SK-N-SH treated with all-trans-retinoic acid at 6 μM for 48 hours (cell line): Measurements from ENCODE around the gene DNASE1L3.

ENCODE experiments used
- ATAC-seq: fragments of 200-7000 bp; cut with Tn5 transposase; 3 replicates; pipeline ENCODE4 v1.9.1; 2020; ENCODE audit warnings: mild to moderate bottlenecking, moderate library complexity
- BACH2 ChIP-seq: fragments of 250-450 bp; sonication (Bioruptor Pico); IDR thresholded peaks from 2 replicates; pipeline ENCODE4 v1.9.0; 2021; ENCODE audit warnings: mild to moderate bottlenecking, borderline replicate concordance
- CSDC2 ChIP-seq: fragments of 250-450 bp; sonication (Bioruptor Pico); IDR thresholded peaks from 2 replicates; pipeline ENCODE4 v1.5.0; 2020; ENCODE audit warnings: mild to moderate bottlenecking, moderate library complexity
- ISL1 ChIP-seq: fragments of 250-450 bp; sonication (Bioruptor Pico); IDR thresholded peaks from 2 replicates; pipeline ENCODE4 v2.1.2; 2022; ENCODE audit warnings: mild to moderate bottlenecking, moderate library complexity
- OSR1 ChIP-seq: fragments of 250-450 bp; sonication (Bioruptor Pico); IDR thresholded peaks from 2 replicates; pipeline ENCODE4 v1.8.0; 2022; ENCODE audit warnings: moderate library complexity, mild to moderate bottlenecking, inconsistent platforms
- PPARA ChIP-seq: fragments of 250-450 bp; sonication (Bioruptor Pico); IDR thresholded peaks from 2 replicates; pipeline ENCODE4 v1.5.0; 2020; ENCODE audit warnings: mild to moderate bottlenecking, borderline replicate concordance
- RARB ChIP-seq: fragments of 250-450 bp; sonication (Bioruptor Pico); IDR thresholded peaks from 2 replicates; pipeline ENCODE4 v1.8.0; 2021; ENCODE audit warnings: mild to moderate bottlenecking, moderate library complexity
- SNAI2 ChIP-seq: fragments of 250-450 bp; sonication (Bioruptor Pico); IDR thresholded peaks from 2 replicates; pipeline ENCODE4 v1.5.0; 2020; ENCODE audit warnings: mild to moderate bottlenecking, moderate library complexity
- TOX ChIP-seq: fragments of 250-450 bp; sonication (Bioruptor Pico); IDR thresholded peaks from 2 replicates; pipeline ENCODE4 v1.8.0; 2021; ENCODE audit warnings: mild to moderate bottlenecking, moderate library complexity, borderline replicate concordance
- ZC3H10 ChIP-seq: fragments of 250-450 bp; sonication (Bioruptor Pico); IDR thresholded peaks from 2 replicates; pipeline ENCODE4 v1.5.1; 2021; ENCODE audit warnings: mild to moderate bottlenecking, moderate library complexity
- ZFP3 ChIP-seq: fragments of 250-450 bp; sonication (Bioruptor Pico); IDR thresholded peaks from 2 replicates; pipeline ENCODE4 v1.5.0; 2020; ENCODE audit warnings: mild to moderate bottlenecking, moderate library complexity
- ZNF565 ChIP-seq: fragments of 450-650 bp; formaldehyde crosslinking; conservative IDR thresholded peaks from 2 replicates; pipeline ENCODE4 v1.5.0; 2020; ENCODE audit warnings: low read depth, mild to moderate bottlenecking, moderate library complexity
- ZNF70 ChIP-seq: fragments of 450-650 bp; formaldehyde crosslinking; IDR thresholded peaks from 2 replicates; pipeline ENCODE4 v1.5.0; 2020; ENCODE audit warnings: mild to moderate bottlenecking, moderate library complexity
- ZNF8 ChIP-seq: fragments of 450-650 bp; formaldehyde crosslinking; IDR thresholded peaks from 2 replicates; pipeline ENCODE4 v1.5.0; 2020; ENCODE audit warnings: mild to moderate bottlenecking, moderate library complexity
- TF ChIP-seq, protein P1 (sequence below): fragments of 250-450 bp; sonication (Bioruptor Pico); IDR thresholded peaks from 2 replicates; pipeline ENCODE4 v1.8.0; 2021; ENCODE audit warnings: low read depth, mild to moderate bottlenecking, moderate library complexity, borderline replicate concordance
- TF ChIP-seq, protein P2 (sequence below): fragments of 250-450 bp; sonication (Bioruptor Pico); IDR thresholded peaks from 2 replicates; pipeline ENCODE4 v1.5.1; 2021; ENCODE audit warnings: mild to moderate bottlenecking, moderate library complexity
- TF ChIP-seq, protein P3 (sequence below): fragments of 250-450 bp; sonication (Bioruptor Pico); IDR thresholded peaks from 2 replicates; pipeline ENCODE4 v1.5.1; 2020; ENCODE audit warnings: low read depth, mild to moderate bottlenecking, moderate library complexity
- TF ChIP-seq, protein P4 (sequence below): fragments of 250-450 bp; sonication (Bioruptor Pico); IDR thresholded peaks from 2 replicates; pipeline ENCODE4 v1.5.0; 2020; ENCODE audit warnings: mild to moderate bottlenecking, moderate library complexity
- TF ChIP-seq, protein P5 (sequence below): fragments of 250-450 bp; sonication (Bioruptor Pico); IDR thresholded peaks from 2 replicates; pipeline ENCODE4 v1.8.0; 2020; ENCODE audit warnings: mild to moderate bottlenecking, moderate library complexity, borderline replicate concordance

DNASE1L3 gene

DNA sequence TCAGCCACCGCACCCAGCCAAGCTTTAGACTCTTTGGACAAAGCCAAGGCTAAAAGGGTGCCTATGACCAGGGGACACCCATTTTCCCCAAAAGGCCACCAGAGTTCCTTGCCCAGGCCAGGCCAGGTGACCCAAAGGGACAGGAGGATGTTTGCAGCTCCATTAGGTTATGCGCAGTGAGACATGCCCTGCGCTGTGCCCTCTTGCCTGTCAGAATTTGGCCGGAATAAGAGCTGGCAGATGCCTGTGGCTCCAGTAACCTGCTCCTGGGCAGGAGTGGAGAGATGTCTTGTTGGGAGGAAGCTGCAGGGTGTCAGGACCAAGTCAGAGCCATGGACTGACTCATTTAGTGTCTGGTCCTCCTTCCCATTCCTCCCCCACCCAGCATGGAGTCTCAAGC lies 20.5 kb downstream of the DNASE1L3 start:
- no peak for TF ChIP-seq CSDC2
- no peak for TF ChIP-seq TOX
- no peak for TF ChIP-seq SNAI2 (CRISPR knock-in tag)
- no peak for TF ChIP-seq OSR1 (CRISPR knock-in tag)
- TF ChIP-seq, protein P1, sequence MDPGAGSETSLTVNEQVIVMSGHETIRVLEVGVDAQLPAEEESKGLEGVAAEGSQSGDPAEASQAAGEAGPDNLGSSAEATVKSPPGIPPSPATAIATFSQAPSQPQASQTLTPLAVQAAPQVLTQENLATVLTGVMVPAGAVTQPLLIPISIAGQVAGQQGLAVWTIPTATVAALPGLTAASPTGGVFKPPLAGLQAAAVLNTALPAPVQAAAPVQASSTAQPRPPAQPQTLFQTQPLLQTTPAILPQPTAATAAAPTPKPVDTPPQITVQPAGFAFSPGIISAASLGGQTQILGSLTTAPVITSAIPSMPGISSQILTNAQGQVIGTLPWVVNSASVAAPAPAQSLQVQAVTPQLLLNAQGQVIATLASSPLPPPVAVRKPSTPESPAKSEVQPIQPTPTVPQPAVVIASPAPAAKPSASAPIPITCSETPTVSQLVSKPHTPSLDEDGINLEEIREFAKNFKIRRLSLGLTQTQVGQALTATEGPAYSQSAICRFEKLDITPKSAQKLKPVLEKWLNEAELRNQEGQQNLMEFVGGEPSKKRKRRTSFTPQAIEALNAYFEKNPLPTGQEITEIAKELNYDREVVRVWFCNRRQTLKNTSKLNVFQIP, result no peak
- TF ChIP-seq ZNF8, result no peak
- TF ChIP-seq, protein P2, sequence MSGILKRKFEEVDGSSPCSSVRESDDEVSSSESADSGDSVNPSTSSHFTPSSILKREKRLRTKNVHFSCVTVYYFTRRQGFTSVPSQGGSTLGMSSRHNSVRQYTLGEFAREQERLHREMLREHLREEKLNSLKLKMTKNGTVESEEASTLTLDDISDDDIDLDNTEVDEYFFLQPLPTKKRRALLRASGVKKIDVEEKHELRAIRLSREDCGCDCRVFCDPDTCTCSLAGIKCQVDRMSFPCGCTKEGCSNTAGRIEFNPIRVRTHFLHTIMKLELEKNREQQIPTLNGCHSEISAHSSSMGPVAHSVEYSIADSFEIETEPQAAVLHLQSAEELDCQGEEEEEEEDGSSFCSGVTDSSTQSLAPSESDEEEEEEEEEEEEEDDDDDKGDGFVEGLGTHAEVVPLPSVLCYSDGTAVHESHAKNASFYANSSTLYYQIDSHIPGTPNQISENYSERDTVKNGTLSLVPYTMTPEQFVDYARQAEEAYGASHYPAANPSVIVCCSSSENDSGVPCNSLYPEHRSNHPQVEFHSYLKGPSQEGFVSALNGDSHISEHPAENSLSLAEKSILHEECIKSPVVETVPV (CRISPR knock-in tag), result no peak
- TF ChIP-seq ZFP3 (CRISPR knock-in tag), result no peak
- TF ChIP-seq ZNF565 (CRISPR knock-in tag), result no peak
- TF ChIP-seq, protein P3, sequence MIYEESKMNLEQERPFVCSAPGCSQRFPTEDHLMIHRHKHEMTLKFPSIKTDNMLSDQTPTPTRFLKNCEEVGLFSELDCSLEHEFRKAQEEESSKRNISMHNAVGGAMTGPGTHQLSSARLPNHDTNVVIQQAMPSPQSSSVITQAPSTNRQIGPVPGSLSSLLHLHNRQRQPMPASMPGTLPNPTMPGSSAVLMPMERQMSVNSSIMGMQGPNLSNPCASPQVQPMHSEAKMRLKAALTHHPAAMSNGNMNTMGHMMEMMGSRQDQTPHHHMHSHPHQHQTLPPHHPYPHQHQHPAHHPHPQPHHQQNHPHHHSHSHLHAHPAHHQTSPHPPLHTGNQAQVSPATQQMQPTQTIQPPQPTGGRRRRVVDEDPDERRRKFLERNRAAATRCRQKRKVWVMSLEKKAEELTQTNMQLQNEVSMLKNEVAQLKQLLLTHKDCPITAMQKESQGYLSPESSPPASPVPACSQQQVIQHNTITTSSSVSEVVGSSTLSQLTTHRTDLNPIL (CRISPR knock-in tag), result no peak
- no peak for TF ChIP-seq RARB (CRISPR knock-in tag)
- TF ChIP-seq ISL1, result no peak
- TF ChIP-seq, protein P4, sequence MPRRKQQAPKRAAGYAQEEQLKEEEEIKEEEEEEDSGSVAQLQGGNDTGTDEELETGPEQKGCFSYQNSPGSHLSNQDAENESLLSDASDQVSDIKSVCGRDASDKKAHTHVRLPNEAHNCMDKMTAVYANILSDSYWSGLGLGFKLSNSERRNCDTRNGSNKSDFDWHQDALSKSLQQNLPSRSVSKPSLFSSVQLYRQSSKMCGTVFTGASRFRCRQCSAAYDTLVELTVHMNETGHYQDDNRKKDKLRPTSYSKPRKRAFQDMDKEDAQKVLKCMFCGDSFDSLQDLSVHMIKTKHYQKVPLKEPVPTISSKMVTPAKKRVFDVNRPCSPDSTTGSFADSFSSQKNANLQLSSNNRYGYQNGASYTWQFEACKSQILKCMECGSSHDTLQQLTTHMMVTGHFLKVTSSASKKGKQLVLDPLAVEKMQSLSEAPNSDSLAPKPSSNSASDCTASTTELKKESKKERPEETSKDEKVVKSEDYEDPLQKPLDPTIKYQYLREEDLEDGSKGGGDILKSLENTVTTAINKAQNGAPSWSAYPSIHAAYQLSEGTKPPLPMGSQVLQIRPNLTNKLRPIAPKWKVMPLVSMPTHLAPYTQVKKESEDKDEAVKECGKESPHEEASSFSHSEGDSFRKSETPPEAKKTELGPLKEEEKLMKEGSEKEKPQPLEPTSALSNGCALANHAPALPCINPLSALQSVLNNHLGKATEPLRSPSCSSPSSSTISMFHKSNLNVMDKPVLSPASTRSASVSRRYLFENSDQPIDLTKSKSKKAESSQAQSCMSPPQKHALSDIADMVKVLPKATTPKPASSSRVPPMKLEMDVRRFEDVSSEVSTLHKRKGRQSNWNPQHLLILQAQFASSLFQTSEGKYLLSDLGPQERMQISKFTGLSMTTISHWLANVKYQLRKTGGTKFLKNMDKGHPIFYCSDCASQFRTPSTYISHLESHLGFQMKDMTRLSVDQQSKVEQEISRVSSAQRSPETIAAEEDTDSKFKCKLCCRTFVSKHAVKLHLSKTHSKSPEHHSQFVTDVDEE, result no peak
- no peak for ATAC-seq

DNA sequence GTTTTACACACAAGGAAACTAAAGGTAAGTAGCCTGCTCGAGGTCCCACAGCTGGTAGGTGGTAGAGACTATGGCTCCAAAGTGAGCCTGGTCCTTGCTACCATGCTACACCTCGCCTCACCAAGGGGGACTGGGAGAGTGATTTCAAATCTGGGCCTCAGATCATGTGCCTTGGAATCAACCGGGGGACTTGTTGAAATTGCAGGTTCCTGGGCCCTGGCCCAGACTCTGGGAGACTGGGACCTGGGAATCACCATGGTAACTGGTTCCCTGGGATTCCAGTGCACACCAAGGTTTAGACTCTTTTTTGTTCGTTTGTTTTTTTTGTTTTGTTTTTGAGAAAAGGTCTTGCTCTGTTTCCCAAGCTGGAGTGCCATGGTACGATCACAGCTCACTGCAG lies 21.1 kb downstream of the DNASE1L3 start:
- ATAC-seq, result no peak
- TF ChIP-seq, protein P5, sequence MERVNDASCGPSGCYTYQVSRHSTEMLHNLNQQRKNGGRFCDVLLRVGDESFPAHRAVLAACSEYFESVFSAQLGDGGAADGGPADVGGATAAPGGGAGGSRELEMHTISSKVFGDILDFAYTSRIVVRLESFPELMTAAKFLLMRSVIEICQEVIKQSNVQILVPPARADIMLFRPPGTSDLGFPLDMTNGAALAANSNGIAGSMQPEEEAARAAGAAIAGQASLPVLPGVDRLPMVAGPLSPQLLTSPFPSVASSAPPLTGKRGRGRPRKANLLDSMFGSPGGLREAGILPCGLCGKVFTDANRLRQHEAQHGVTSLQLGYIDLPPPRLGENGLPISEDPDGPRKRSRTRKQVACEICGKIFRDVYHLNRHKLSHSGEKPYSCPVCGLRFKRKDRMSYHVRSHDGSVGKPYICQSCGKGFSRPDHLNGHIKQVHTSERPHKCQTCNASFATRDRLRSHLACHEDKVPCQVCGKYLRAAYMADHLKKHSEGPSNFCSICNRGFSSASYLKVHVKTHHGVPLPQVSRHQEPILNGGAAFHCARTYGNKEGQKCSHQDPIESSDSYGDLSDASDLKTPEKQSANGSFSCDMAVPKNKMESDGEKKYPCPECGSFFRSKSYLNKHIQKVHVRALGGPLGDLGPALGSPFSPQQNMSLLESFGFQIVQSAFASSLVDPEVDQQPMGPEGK, result no peak

DNA sequence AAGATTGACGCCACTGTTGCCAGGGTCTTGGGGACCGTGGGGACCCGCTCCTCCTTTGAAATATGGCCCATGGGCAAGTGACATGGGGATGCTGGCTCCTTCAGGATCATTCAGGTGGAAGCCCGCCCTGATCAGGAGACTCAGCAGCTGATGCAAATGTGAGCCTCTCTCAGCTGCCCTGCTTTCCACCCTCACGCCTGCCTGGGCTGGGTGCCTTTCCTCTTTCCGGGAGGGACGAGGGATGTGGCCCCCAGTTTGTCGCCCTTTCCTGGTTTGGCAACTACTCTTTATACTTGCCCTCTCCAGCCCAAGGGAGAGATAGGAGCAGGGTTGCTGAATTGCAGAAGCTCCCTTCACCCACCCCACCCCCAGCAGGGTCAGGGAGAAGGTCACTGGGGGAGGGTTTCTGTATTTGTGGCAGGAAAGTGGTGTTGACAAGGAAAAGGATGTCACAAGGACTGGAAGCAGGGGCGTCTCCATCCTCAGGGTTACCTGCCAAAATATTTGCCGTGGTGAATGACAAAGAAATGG lies 21.8 kb downstream of the DNASE1L3 start:
- no peak for ATAC-seq
- TF ChIP-seq TOX (no peak), ZC3H10 (CRISPR knock-in tag) (no peak), BACH2 (CRISPR knock-in tag) (no peak), PPARA (CRISPR knock-in tag) (no peak), SNAI2 (CRISPR knock-in tag) (no peak), ISL1 (no peak), ZNF70 (CRISPR knock-in tag) (no peak)
- TF ChIP-seq, protein P4, result no peak
